Activated naive CD4-positive, alpha-beta T cell treated with anti-CD3 and anti-CD28 coated beads, Interleukin-2, amount 10 ng/mL, durations not matched to agents 7 days and 5 days (primary cell): ENCODE data around the gene TRIM52.
"Not testable (repeated sequence)": the region's sequence is repeated elsewhere in the genome, so short reads cannot be mapped to it uniquely, and the experiment has no call there.

ENCODE experiments used
- CTCF ChIA-PET: fragments of 350-600 bp; sonication (Branson Sonifier 250); formaldehyde crosslinking; loops from one replicate; lab custom pipeline; 2021; ENCODE audit warnings: antibody characterized with exemption; lab: Charles Lee
- DNase-seq: peaks from one replicate; pipeline ENCODE4 v3.0.0-alpha.2; 2020
- H3K27ac Mint-ChIP-seq: one replicate; pipeline ENCODE4 v1.8.0; 2021; ENCODE audit warnings: mild to moderate bottlenecking, moderate library complexity, mixed read lengths
- H3K27me3 Mint-ChIP-seq: one replicate; pipeline ENCODE4 v1.8.0; 2021; ENCODE audit warnings: mild to moderate bottlenecking, mixed read lengths
- H3K36me3 Mint-ChIP-seq: one replicate; pipeline ENCODE4 v1.8.0; 2021; ENCODE audit warnings: mixed read lengths
- H3K4me1 Mint-ChIP-seq: one replicate; pipeline ENCODE4 v1.8.0; 2021; ENCODE audit warnings: mixed read lengths
- H3K4me3 Mint-ChIP-seq: one replicate; pipeline ENCODE4 v1.8.0; 2021; ENCODE audit warnings: mild to moderate bottlenecking, moderate library complexity, mixed read lengths
- H3K9me3 Mint-ChIP-seq: one replicate; pipeline ENCODE4 v1.8.0; 2021; ENCODE audit warnings: mixed read lengths

The TRIM52 gene

DNA sequence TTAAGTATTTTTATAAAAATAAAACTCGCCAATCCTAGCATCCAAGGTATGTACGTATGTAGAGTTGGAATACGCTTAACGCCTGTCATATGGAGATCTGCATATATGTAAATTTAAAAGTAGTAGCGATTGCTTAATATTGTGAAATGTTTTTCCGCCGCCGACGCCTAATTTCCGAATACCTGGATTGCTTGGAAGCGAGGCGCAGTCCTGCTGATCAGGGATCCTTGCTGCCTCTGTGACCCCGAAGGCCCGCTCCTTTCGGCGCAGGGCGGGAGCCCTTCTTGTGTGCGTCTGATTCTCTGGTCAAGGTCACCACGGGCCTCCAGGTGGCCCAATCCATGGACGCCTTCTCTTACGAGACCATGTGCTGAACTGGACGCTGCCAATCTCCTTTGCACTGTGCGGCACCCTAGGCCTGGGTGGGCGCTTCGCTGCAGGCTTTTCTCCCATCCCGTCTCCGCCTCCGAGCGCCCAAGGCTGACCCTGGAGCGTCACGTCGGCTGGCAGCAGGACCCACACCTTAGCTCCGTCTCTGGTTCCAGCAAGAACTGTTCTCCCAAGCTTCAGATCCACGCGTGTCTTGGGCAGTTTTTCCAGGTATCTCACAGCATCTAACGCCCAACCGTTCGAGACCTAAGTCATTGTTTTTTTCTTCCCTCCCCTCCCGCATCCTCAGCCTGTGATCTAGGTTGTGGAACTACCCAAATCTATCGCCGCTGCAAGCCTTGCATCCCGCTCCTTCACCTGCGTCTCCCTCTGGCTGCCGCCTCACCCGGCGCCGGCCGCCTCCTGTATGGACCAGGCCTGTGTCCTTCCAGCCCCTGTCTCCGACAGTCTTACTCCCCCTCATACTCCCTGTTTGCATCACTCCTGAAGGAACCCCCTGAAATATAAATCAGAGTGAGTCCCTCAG lies 41.4 kb downstream of the TRIM52 start:
- no peak for DNase-seq
- Mint-ChIP-seq H3K27ac (peak overlapping the region; percentile 55), H3K36me3 (peaks cover 8% of the 10 kb centered on the region), H3K4me3 (peak overlapping the region; percentile 41), H3K9me3 (no peaks in the 10 kb centered on the region), H3K27me3 (peaks cover 44% of the 10 kb centered on the region), H3K4me1 (peaks cover 73% of the 10 kb centered on the region)
- CTCF ChIA-PET: interaction anchor here (1.2 kb wide), 1 partner anchor 35 kb away, joined by 3 read pairs; no protein-coding TSS in a partner anchor

GRCh38 chr5:181218795-181219124 lies 42.2 kb downstream of the TRIM52 start:
- Mint-ChIP-seq H3K9me3 (no peaks in the 10 kb centered on the region), H3K27me3 (peaks cover 49% of the 10 kb centered on the region), H3K4me3 (peak overlapping the region; percentile 83), H3K4me1 (peaks cover 67% of the 10 kb centered on the region), H3K27ac (peak overlapping the region; percentile 94), H3K36me3 (peaks cover 5% of the 10 kb centered on the region)
- CTCF ChIA-PET: no interaction called here
- DNase-seq: no peak

DNA sequence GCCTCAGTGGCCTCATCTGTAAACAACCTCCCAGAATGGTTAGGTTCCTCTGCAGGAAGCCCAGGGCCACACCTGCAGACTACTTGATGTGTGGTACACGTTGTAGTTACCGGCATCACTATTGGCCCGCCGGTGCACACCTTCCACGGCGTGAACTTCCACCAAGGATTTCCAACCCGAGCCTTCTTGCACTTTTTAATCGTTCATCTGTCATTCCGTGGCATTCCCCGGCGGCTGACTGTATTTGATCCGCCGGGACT lies 43.2 kb downstream of the TRIM52 start:
- peak overlapping the region; percentile 94 for H3K27ac Mint-ChIP-seq
- peaks cover 5% of the 10 kb centered on the region for H3K36me3 Mint-ChIP-seq
- H3K4me1 Mint-ChIP-seq: peaks cover 62% of the 10 kb centered on the region
- no peaks in the 10 kb centered on the region for H3K9me3 Mint-ChIP-seq
- peak; percentile 49 for DNase-seq
- peak overlapping the region; percentile 83 for H3K4me3 Mint-ChIP-seq
- peaks cover 51% of the 10 kb centered on the region for H3K27me3 Mint-ChIP-seq
- CTCF ChIA-PET: no interaction called here

DNA sequence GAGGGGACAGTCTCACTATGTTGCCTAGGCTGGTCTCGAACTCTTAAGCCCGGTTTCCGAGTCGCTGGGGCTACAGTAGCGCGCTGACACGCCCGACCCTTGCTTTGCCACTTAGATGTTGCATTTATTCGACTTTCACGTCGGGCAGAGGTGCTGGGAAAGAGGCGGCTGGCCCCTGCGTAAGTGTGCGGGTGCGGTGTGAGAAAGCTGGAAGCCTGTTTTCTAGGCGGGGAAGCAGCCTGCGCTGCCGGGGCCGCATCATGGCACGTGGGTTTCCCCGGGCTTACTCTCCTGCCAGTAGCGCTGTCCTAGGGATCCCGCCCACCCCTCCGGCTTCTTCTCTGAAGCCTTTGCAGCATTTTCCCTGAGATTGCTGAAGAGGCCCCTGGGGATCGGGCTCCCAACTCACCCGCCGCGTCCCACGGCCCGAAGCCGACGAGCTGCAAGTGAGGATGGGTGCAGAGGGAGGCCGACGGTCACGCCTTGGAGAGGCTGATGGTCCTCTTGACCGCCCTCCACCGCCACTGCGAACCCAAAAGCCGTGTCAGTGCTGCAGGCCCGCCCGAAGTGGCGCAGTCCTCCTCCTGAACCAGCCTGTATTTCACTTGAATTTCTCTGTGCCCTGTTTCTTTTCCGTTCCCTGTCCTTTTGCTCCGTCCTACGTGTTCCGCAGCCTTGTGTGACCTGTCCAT lies 43.7 kb downstream of the TRIM52 start:
- H3K4me1 Mint-ChIP-seq: peaks cover 57% of the 10 kb centered on the region
- H3K27ac Mint-ChIP-seq: peak overlapping the region; percentile 94
- CTCF ChIA-PET: no interaction called here
- peak; percentile 60 for DNase-seq
- no peaks in the 10 kb centered on the region for H3K9me3 Mint-ChIP-seq
- H3K36me3 Mint-ChIP-seq: peaks cover 4% of the 10 kb centered on the region
- peak overlapping the region; percentile 83 for H3K4me3 Mint-ChIP-seq
- H3K27me3 Mint-ChIP-seq: peaks cover 48% of the 10 kb centered on the region

DNA sequence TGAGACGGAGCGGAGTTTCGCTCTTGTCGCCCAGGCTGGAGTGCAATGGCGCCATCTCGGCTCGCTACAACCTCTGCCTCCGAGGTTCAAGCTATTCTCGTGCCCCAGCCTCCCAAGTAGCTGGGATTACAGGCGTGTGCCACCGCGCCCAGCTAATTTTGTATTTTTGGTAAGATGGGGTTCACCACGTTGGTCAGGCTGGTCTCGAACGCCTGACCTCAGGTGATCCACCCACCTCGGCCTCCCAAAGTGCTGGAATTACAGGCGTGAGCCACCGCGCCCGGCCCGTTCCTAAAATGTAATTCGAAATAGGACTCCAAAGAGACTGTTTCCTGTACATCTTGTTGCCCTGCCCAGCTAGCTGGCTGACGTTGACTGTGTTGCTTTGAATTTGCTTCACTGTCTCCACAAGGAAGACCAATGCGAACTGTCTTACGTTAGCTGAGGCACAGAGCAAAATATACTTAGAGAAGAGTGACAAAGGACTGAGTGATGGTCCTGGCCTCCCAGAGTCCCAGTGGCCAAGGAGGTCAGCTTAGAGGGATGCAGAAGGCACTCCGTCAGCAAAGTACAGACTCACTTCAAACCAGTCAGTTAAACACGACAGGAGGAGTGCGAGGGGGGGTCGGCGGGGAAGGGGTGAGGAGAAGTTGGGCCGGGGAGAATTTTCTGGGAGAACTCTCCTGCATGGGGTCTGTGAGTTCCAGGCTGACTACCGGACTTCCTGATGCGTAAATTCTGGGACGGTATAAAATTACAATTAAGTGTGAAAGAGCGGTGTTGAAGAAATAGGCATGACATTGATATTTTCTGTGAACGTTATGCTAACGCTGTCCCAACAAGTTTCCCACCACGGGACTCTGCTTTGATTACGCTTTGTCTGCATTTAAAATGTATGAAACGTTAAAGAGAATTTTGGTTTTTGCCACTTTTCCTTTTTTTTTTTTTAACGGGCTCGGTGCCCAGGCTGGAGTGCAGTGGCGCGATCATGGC lies 44.6 kb downstream of the TRIM52 start:
- peaks cover 3% of the 10 kb centered on the region for H3K36me3 Mint-ChIP-seq
- H3K9me3 Mint-ChIP-seq: no peaks in the 10 kb centered on the region
- peaks cover 48% of the 10 kb centered on the region for H3K4me1 Mint-ChIP-seq
- peak overlapping the region; percentile 83 for H3K27ac Mint-ChIP-seq
- CTCF ChIA-PET: interaction anchor here (0.8 to 0.9 kb wide), 2 partner anchors 32 to 48 kb away, joined by 3 to 4 read pairs; no protein-coding TSS in a partner anchor
- DNase-seq: peak; percentile 44
- peaks cover 41% of the 10 kb centered on the region for H3K27me3 Mint-ChIP-seq
- H3K4me3 Mint-ChIP-seq: peak overlapping the region; percentile 77

GRCh38 chr5:181214249-181214648 lies 46.7 kb downstream of the TRIM52 start:
- H3K36me3 Mint-ChIP-seq, DNase-seq, CTCF ChIA-PET, H3K9me3 Mint-ChIP-seq, H3K4me3 Mint-ChIP-seq, H3K27ac Mint-ChIP-seq: not testable (repeated sequence)
- H3K27me3 Mint-ChIP-seq: peaks cover 32% of the 10 kb centered on the region
- H3K4me1 Mint-ChIP-seq: peaks cover 32% of the 10 kb centered on the region

DNA sequence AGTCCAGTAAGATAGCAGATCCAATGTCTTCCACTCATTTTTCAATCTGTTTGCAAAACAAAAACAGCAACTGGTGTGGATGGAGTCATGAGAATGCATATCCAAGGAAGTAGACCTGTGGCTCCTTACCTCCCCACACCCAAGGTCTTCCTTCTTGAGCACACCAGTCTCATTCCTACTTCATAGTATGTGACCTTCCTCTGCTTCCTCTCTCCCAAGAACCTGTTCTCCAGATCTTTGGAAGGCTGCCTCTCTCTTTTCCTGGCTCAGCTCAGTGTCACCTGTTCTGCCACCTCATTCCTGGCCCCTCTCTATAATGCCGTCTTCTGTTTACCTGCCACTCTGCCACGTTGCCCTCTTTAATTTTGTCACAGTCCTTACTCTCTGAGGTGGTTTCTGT lies 48.0 kb downstream of the TRIM52 start:
- no peak for DNase-seq
- Mint-ChIP-seq H3K27me3 (peaks cover 27% of the 10 kb centered on the region), H3K9me3 (no peaks in the 10 kb centered on the region), H3K4me1 (peaks cover 29% of the 10 kb centered on the region), H3K27ac (no peak overlapping the region), H3K4me3 (no peak overlapping the region), H3K36me3 (no peaks in the 10 kb centered on the region)
- CTCF ChIA-PET: interaction anchor here (1.0 kb wide), 1 partner anchor 22 kb away, joined by 3 read pairs; no protein-coding TSS in a partner anchor

- no peak overlapping the region for H3K4me3 Mint-ChIP-seq
- H3K4me1 Mint-ChIP-seq: peaks cover 28% of the 10 kb centered on the region
- peaks cover 27% of the 10 kb centered on the region for H3K27me3 Mint-ChIP-seq
- H3K9me3 Mint-ChIP-seq: no peaks in the 10 kb centered on the region
- H3K27ac Mint-ChIP-seq: no peak overlapping the region
- no peak for DNase-seq
- peaks cover 2% of the 10 kb centered on the region for H3K36me3 Mint-ChIP-seq
- CTCF ChIA-PET: interaction anchor here (1.0 kb wide), 1 partner anchor 22 kb away, joined by 3 read pairs; no protein-coding TSS in a partner anchor
These were observed 48.9 kb downstream of the TRIM52 start for GRCh38 chr5:181212080-181212479.

- no peak overlapping the region for H3K27ac Mint-ChIP-seq
- H3K4me3 Mint-ChIP-seq: no peak overlapping the region
- no peaks in the 10 kb centered on the region for H3K9me3 Mint-ChIP-seq
- H3K27me3 Mint-ChIP-seq: peaks cover 32% of the 10 kb centered on the region
- CTCF ChIA-PET: no interaction called here
- H3K4me1 Mint-ChIP-seq: peaks cover 30% of the 10 kb centered on the region
- DNase-seq: no peak
- H3K36me3 Mint-ChIP-seq: peaks cover 7% of the 10 kb centered on the region
These were observed 49.7 kb downstream of the TRIM52 start for GRCh38 chr5:181211208-181211607.

DNA sequence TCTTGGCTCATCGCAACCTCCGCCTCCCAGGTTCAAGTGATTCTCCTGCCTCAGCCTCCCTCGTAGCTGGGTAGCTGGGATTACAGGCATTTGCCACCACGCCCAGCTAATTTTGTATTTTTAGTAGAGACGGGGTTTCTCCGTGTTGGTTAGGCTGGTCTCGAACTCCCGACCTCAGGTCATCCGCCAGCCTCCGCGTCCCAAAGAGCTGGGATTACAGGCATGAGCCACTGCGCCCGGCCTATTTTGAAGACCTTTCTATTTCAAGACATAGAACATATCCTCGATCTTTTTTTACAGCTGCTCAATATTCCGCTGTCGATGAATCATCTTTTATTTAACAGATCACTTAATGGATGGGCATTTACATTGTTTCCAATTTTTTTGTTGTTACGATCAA lies 50.2 kb downstream of the TRIM52 start:
- H3K9me3 Mint-ChIP-seq, H3K36me3 Mint-ChIP-seq, CTCF ChIA-PET, H3K4me3 Mint-ChIP-seq, DNase-seq, H3K27ac Mint-ChIP-seq: not testable (repeated sequence)
- Mint-ChIP-seq H3K4me1 (peaks cover 31% of the 10 kb centered on the region), H3K27me3 (peaks cover 35% of the 10 kb centered on the region)

DNA sequence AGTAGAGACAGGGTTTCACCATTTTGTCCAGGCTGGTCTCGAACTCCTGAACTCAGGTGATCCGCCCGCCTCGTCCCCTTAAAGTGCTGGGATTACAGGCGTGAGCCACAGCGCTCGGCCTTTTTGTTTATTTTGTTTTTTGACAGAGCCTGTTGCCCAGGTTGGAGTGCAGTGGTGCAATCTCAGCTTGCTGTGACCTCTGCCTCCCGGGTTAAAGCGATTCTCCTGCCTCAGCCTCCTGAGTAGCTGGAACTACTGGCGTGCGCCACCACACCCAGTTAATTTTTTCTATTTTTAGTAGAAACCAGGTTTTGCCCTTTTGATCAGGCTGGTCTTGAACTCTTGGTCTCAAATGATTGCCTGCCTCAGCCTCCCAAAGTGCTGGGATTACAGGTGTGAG lies 50.8 kb downstream of the TRIM52 start:
- DNase-seq, H3K4me3 Mint-ChIP-seq, H3K9me3 Mint-ChIP-seq, CTCF ChIA-PET, H3K27ac Mint-ChIP-seq, H3K36me3 Mint-ChIP-seq: not testable (repeated sequence)
- Mint-ChIP-seq H3K4me1 (peaks cover 35% of the 10 kb centered on the region), H3K27me3 (peaks cover 40% of the 10 kb centered on the region)

DNA sequence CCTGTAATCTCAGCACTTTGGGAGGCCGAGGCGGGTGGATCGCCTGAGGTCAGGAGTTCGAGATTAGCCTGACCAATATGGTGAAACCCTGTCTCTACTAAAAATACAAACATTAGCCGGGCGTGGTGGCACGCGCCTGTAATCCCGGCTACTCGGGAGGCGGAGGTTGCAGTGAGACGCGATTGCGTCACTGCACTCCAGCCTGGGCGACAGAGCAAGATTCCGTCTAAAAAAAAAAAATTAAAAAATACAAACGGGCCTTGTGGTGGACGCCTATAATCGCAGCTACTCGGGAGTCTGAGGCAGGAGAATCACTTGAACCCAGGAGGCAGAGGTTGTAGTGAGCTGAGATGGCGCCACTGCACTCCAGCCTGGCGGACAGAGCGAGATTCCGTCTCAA lies 51.9 kb downstream of the TRIM52 start:
- peaks cover 45% of the 10 kb centered on the region for H3K27me3 Mint-ChIP-seq
- H3K27ac Mint-ChIP-seq, DNase-seq, H3K4me3 Mint-ChIP-seq, H3K36me3 Mint-ChIP-seq, CTCF ChIA-PET, H3K9me3 Mint-ChIP-seq: not testable (repeated sequence)
- peaks cover 36% of the 10 kb centered on the region for H3K4me1 Mint-ChIP-seq

DNA sequence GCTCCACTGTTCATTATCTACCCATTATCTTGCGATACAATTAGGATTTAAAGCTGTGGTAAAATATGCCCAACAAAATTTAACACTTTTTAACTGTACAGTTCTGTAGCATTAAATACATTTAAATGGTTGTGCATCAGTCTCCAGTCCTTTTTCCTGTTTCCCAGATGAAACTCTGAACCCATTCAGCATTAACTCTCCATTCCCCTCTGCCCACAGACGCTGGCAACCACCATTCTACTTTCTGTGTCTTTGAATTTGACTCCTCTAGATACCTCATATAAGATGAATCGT lies 53.0 kb downstream of the TRIM52 start:
- CTCF ChIA-PET: interaction anchor here (1.2 to 2.7 kb wide), 4 partner anchors 15 to 38 kb away, joined by 3 to 22 read pairs (median 4); partner anchors contain the start of gene TRIM41
- Mint-ChIP-seq H3K4me3 (peak overlapping the region; percentile 79), H3K4me1 (peaks cover 42% of the 10 kb centered on the region), H3K27ac (peak overlapping the region; percentile 93), H3K27me3 (peaks cover 48% of the 10 kb centered on the region), H3K9me3 (no peaks in the 10 kb centered on the region), H3K36me3 (peaks cover 7% of the 10 kb centered on the region)
- DNase-seq: no peak
